MM.1S (cell line): ENCODE measurements around the gene STXBP6.

Experiments used
- DNase-seq: peaks from one replicate; pipeline ENCODE4 v3.0.0-alpha.2; 2015
- H2AFZ ChIP-seq: fragments of 300-600 bp; sonication (generic); 2 replicates; pipeline ENCODE4 v1.6.0; 2016; ENCODE audit warnings: antibody characterized with exemption, low read length
- H3F3A ChIP-seq: fragments of 300-600 bp; sonication (generic); 2 replicates; pipeline ENCODE4 v1.6.1; 2016; ENCODE audit warnings: mild to moderate bottlenecking, antibody characterized with exemption, low read length, moderate library complexity, mixed read lengths; ENCODE audit not compliant: insufficient read depth
- H3K27ac ChIP-seq: fragments of 300-600 bp; sonication (generic); 2 replicates; pipeline ENCODE4 v1.5.1; 2016; ENCODE audit warnings: mild to moderate bottlenecking, low read length
- H3K27me3 ChIP-seq: fragments of 300-600 bp; sonication (generic); replicated peaks from 2 replicates; pipeline ENCODE4 v1.6.0; 2016; ENCODE audit warnings: low read length; ENCODE audit not compliant: insufficient read depth
- H3K36me3 ChIP-seq: fragments of 300-600 bp; sonication (generic); replicated peaks from 2 replicates; pipeline ENCODE4 v1.6.1; 2016; ENCODE audit warnings: mild to moderate bottlenecking, low read length, mixed read lengths; ENCODE audit not compliant: insufficient read depth
- H3K4me1 ChIP-seq: fragments of 300-600 bp; sonication (generic); 2 replicates; pipeline ENCODE4 v1.6.1; 2016; ENCODE audit warnings: low read length, mixed read lengths
- H3K4me2 ChIP-seq: fragments of 300-600 bp; sonication (generic); 2 replicates; pipeline ENCODE4 v1.6.0; 2016; ENCODE audit warnings: low read depth, low read length
- H3K4me3 ChIP-seq: fragments of 300-600 bp; sonication (generic); 2 replicates; pipeline ENCODE4 v1.5.1; 2016; ENCODE audit warnings: low read length, mixed read lengths
- H3K79me2 ChIP-seq: fragments of 300-600 bp; sonication (generic); 2 replicates; pipeline ENCODE4 v1.6.1; 2016; ENCODE audit warnings: mixed run types, low read length, mixed read lengths
- H3K9ac ChIP-seq: fragments of 300-600 bp; sonication (generic); 2 replicates; pipeline ENCODE4 v1.6.1; 2016; ENCODE audit warnings: low read length, mixed read lengths
- H3K9me2 ChIP-seq: fragments of 300-600 bp; sonication (generic); replicated peaks from 2 replicates; pipeline ENCODE4 v1.6.1; 2016; ENCODE audit warnings: mild to moderate bottlenecking, low read length, mixed read lengths; ENCODE audit not compliant: insufficient read depth
- H3K9me3 ChIP-seq: fragments of 300-600 bp; sonication (generic); replicated peaks from 2 replicates; pipeline ENCODE4 v1.6.1; 2016; ENCODE audit warnings: mild to moderate bottlenecking, low read length, mixed read lengths; ENCODE audit not compliant: insufficient read depth
- H4K20me1 ChIP-seq: fragments of 300-600 bp; sonication (generic); 2 replicates; pipeline ENCODE4 v1.6.1; 2016; ENCODE audit warnings: mild to moderate bottlenecking, low read length, moderate library complexity, mixed read lengths; ENCODE audit not compliant: insufficient read depth
- CTCF ChIP-seq: fragments of 300-600 bp; sonication (generic); IDR thresholded peaks from 2 replicates; pipeline ENCODE4 v1.5.1; 2016; ENCODE audit warnings: antibody characterized with exemption, low read length, mixed read lengths
- EZH2 ChIP-seq: fragments of 300-600 bp; sonication (generic); optimal IDR thresholded peaks from 2 replicates; pipeline ENCODE3; 2017; ENCODE audit warnings: low read depth, mild to moderate bottlenecking, antibody characterized with exemption, low read length, mixed read lengths
- EZH2phosphoT487 ChIP-seq: fragments of 300-600 bp; sonication (generic); IDR thresholded peaks from 2 replicates; pipeline ENCODE4 v1.6.1; 2018; ENCODE audit warnings: antibody characterized with exemption, low read length

The STXBP6 gene

GRCh38 chr14:24868389-24868788, 181.6 kb downstream of the STXBP6 start:
- Histone ChIP-seq H3K36me3 (no peaks in the 10 kb centered on the region), H3K9me3 (no peaks in the 10 kb centered on the region), H4K20me1 (no peaks in the 10 kb centered on the region), H3K9ac (no peak overlapping the region), H2AFZ (no peak overlapping the region), H3K4me3 (no peak overlapping the region), H3K9me2 (no peaks in the 10 kb centered on the region), H3K27ac (no peak overlapping the region), H3K79me2 (no peaks in the 10 kb centered on the region), H3K27me3 (no peaks in the 10 kb centered on the region), H3F3A (no peaks in the 10 kb centered on the region), H3K4me2 (no peak overlapping the region), H3K4me1 (no peaks in the 10 kb centered on the region)
- no peak for TF ChIP-seq EZH2phosphoT487
- no peak for DNase-seq

- Histone ChIP-seq H3K4me1 (no peaks in the 10 kb centered on the region), H3K27ac (no peak overlapping the region), H2AFZ (no peak overlapping the region), H3K9ac (no peak overlapping the region), H3K27me3 (no peaks in the 10 kb centered on the region), H3K36me3 (no peaks in the 10 kb centered on the region), H4K20me1 (no peaks in the 10 kb centered on the region), H3K9me3 (no peaks in the 10 kb centered on the region), H3F3A (no peaks in the 10 kb centered on the region), H3K4me2 (no peak overlapping the region), H3K4me3 (no peak overlapping the region), H3K9me2 (no peaks in the 10 kb centered on the region), H3K79me2 (no peaks in the 10 kb centered on the region)
- TF ChIP-seq CTCF, result no peak
- no peak for TF ChIP-seq EZH2phosphoT487
- no peak for TF ChIP-seq EZH2
- no peak for DNase-seq
These were observed 183.8 kb downstream of the STXBP6 start for GRCh38 chr14:24866067-24866639.

GRCh38 chr14:24863968-24864684, 185.8 kb downstream of the STXBP6 start:
- Histone ChIP-seq H4K20me1 (no peaks in the 10 kb centered on the region), H3K27me3 (no peaks in the 10 kb centered on the region)

More at GRCh38 chr14:24863968-24864684, 185.8 kb downstream of the STXBP6 start:
- Histone ChIP-seq H3K9ac (no peak overlapping the region), H3K27ac (no peak overlapping the region), H3K4me3 (no peak overlapping the region), H3K79me2 (no peaks in the 10 kb centered on the region), H3K9me3 (no peaks in the 10 kb centered on the region), H3K4me1 (no peaks in the 10 kb centered on the region), H3K36me3 (no peaks in the 10 kb centered on the region), H3K9me2 (no peaks in the 10 kb centered on the region), H3F3A (no peaks in the 10 kb centered on the region), H2AFZ (no peak overlapping the region), H3K4me2 (no peak overlapping the region)
- DNase-seq, result no peak
- TF ChIP-seq EZH2phosphoT487 (no peak), EZH2 (no peak), CTCF (no peak)
